Measurements from ENCODE around the gene ARHGAP44. TPM values are rescaled to one million over a fixed set of nuclear protein-coding genes. Genes with fewer than 3 reads are reported as not detected.

ARHGAP44 gene
- total RNA-seq, 1 donor from 2014 or later, result 19.3 TPM

- Histone ChIP-seq H3K27ac (no peak overlapping the region), H3K4me1 (no peaks in the 10 kb centered on the region), H3K27me3 (no peaks in the 10 kb centered on the region), H3K36me3 (peaks cover 79 to 93% of the 10 kb centered on the region in 2 donors), H3K9me3 (no peaks in the 10 kb centered on the region), H3K4me3 (no peak overlapping the region)
- intact Hi-C loops (cut with DNase I), result loop anchor here (5.0 to 10.0 kb wide), 2 partner anchors 237 to 745 kb away; no protein-coding TSS in a partner anchor
- TF ChIP-seq CTCF (IDR thresholded peaks at IDR 0.05), result no peak
- no peak for DNase-seq (ENCODE audit: low spot score in 2 of 2)
These were observed 212.8 kb downstream of the ARHGAP44 start for GRCh38 chr17:13001991-13002615.

GRCh38 chr17:13002761-13003453 lies 213.6 kb downstream of the ARHGAP44 start:
- peak in 1 of 2 donors; percentile 87 for DNase-seq (ENCODE audit: low spot score in 2 of 2)
- peak; percentile 72 to 90 (median 83) for TF ChIP-seq CTCF (IDR thresholded peaks at IDR 0.05)
- no peaks in the 10 kb centered on the region for H3K4me1 ChIP-seq
- intact Hi-C loops (cut with DNase I), result loop anchor here (1.0 to 10.0 kb wide), 3 partner anchors 238 to 823 kb away; no protein-coding TSS in a partner anchor
- H3K9me3 ChIP-seq, result no peaks in the 10 kb centered on the region
- no peak overlapping the region for H3K4me3 ChIP-seq
- H3K36me3 ChIP-seq, result peaks cover 82 to 93% of the 10 kb centered on the region in 2 donors
- no peak overlapping the region for H3K27ac ChIP-seq
- H3K27me3 ChIP-seq, result no peaks in the 10 kb centered on the region

- intact Hi-C loops (cut with DNase I), result loop anchor here (1.0 to 10.0 kb wide), 3 partner anchors 239 to 823 kb away; no protein-coding TSS in a partner anchor
- Histone ChIP-seq H3K4me1 (no peaks in the 10 kb centered on the region), H3K36me3 (peaks cover 84 to 93% of the 10 kb centered on the region in 2 donors), H3K4me3 (no peak overlapping the region), H3K9me3 (no peaks in the 10 kb centered on the region), H3K27ac (no peak overlapping the region), H3K27me3 (no peaks in the 10 kb centered on the region)
- TF ChIP-seq CTCF (IDR thresholded peaks at IDR 0.05), result no peak
- DNase-seq (ENCODE audit: low spot score in 2 of 2), result no peak
These were observed 214.2 kb downstream of the ARHGAP44 start for GRCh38 chr17:13003454-13003851.

GRCh38 chr17:13003927-13004326 lies 214.6 kb downstream of the ARHGAP44 start:
- H3K4me1 ChIP-seq, result no peaks in the 10 kb centered on the region
- no peaks in the 10 kb centered on the region for H3K9me3 ChIP-seq
- no peaks in the 10 kb centered on the region for H3K27me3 ChIP-seq
- H3K4me3 ChIP-seq, result no peak overlapping the region
- TF ChIP-seq CTCF (IDR thresholded peaks at IDR 0.05), result no peak
- no peak overlapping the region for H3K27ac ChIP-seq
- intact Hi-C loops (cut with DNase I), result loop anchor here (1.0 to 10.0 kb wide), 3 partner anchors 239 to 824 kb away; no protein-coding TSS in a partner anchor
- peaks cover 84 to 93% of the 10 kb centered on the region in 2 donors for H3K36me3 ChIP-seq
- DNase-seq (ENCODE audit: low spot score in 2 of 2), result no peak

- no peak for DNase-seq (ENCODE audit: low spot score in 2 of 2)
- no peak for TF ChIP-seq CTCF (IDR thresholded peaks at IDR 0.05)
- Histone ChIP-seq H3K27me3 (no peaks in the 10 kb centered on the region), H3K9me3 (no peaks in the 10 kb centered on the region), H3K4me3 (no peak overlapping the region), H3K36me3 (peaks cover 81 to 89% of the 10 kb centered on the region in 2 donors), H3K4me1 (no peaks in the 10 kb centered on the region), H3K27ac (no peak overlapping the region)
- intact Hi-C loops (cut with DNase I), result loop anchor here (5.0 to 10.0 kb wide), 2 partner anchors 240 to 747 kb away; no protein-coding TSS in a partner anchor
These were observed 215.0 kb downstream of the ARHGAP44 start for GRCh38 chr17:13004336-13004735.
